Keratinocyte (primary cell): ENCODE results near the gene MID1.

Experiments
- EZH2 ChIP-seq: IDR thresholded peaks from one replicate; pipeline ENCODE4 v1.6.1; 2012; ENCODE audit warnings: inconsistent platforms, mild to moderate bottlenecking, low read length, moderate library complexity
- TF ChIP-seq, protein P1 (sequence below), 3 experiments: IDR thresholded peaks in 1 of 3; conservative IDR thresholded peaks in 1 of 3; optimal IDR thresholded peaks in 1 of 3; 2 replicates in 2 of 3; 3 replicates in 1 of 3; pipeline versions ENCODE3 to v1.5.1; 2011; ENCODE audit warnings: low read length in 3 of 3, mild to moderate bottlenecking in 3 of 3, moderate library complexity in 2 of 3, control low read depth in 1 of 3, inconsistent platforms in 1 of 3; ENCODE audit not compliant: insufficient read depth in 2 of 3; ENCODE audit errors: extremely low read depth in 1 of 3

DNA sequence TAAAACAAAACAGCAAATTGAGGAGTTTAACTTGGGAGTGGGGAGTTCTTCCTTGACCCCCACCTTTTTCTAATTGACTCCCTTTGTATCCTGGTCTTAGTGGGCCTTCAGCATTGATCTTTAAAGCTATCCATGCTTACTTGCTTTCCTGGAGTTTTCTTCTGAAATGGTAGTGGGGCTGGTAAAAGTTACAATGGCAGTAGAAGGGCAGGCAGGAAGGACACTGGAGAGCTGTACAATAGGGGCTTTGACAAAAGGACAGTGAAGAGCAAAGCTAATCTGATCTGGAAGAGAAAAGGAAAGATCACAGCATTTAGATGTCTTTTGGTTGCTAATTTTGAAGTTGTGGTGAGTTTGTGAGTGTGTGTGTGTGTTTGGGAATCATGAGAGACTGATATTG lies 111.5 kb downstream of the MID1 start:
- TF ChIP-seq, protein P1, sequence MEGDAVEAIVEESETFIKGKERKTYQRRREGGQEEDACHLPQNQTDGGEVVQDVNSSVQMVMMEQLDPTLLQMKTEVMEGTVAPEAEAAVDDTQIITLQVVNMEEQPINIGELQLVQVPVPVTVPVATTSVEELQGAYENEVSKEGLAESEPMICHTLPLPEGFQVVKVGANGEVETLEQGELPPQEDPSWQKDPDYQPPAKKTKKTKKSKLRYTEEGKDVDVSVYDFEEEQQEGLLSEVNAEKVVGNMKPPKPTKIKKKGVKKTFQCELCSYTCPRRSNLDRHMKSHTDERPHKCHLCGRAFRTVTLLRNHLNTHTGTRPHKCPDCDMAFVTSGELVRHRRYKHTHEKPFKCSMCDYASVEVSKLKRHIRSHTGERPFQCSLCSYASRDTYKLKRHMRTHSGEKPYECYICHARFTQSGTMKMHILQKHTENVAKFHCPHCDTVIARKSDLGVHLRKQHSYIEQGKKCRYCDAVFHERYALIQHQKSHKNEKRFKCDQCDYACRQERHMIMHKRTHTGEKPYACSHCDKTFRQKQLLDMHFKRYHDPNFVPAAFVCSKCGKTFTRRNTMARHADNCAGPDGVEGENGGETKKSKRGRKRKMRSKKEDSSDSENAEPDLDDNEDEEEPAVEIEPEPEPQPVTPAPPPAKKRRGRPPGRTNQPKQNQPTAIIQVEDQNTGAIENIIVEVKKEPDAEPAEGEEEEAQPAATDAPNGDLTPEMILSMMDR (optimal IDR thresholded peaks at IDR 0.05 in 1 of 3, IDR thresholded peaks at IDR 0.05 in 1 of 3, conservative IDR thresholded peaks at IDR 0.05 in 1 of 3; ENCODE audit: extremely low read depth in 1 of 3, insufficient read depth in 2 of 3, low read length in 3 of 3) = no peak
- no peak for TF ChIP-seq EZH2
